Measurements from ENCODE around the gene P2RY1.

Gene P2RY1

GRCh38 chr3:152834776-152835600 lies at the start of gene P2RY1:
Gene P2RY1 (plus strand): TSS chr3:152835131. CDS start chr3:152835783, 652 bp downstream.
- DNase-seq, result peak; percentile 96

- no peak for DNase-seq
These were observed 47.8 kb upstream of the P2RY1 start for GRCh38 chr3:152786977-152787681.

DNA sequence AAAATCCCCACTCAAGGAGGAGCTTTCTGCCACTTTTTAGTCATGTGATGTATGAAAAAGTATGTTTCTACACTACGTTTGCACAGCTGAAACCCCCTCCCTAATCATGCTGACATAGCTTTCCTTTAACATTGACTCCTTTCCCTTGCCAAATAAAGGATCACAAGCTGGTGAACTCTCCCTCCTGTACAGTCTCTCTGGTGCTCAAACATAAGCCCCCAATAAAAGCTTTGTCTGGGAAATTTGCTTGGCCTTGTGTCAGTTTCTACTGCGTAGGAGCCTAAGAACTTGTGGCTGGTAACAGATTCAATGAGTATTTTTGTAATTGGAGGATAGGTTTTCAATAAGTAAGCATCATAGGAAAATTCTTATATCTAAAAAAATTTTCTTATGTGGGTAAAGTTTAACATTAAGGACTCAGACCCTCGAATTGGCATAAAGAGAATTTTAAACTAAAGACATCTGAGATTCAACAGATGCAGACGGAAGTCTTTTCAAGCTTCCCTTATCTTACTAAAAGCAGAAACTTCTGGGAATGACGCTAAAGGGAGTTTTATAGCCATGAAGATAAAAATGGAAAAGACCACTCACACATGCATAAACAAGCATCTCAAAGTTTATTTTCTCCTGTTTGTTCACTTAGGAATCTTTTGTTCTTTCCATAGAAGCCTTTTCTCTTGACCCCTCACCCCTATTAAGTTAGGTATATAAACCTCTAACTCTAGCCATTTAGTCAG lies 44.1 kb upstream of the P2RY1 start:
- DNase-seq, result no peak

- DNase-seq, result no peak
These were observed 41.0 kb upstream of the P2RY1 start for GRCh38 chr3:152793969-152794368.

DNA sequence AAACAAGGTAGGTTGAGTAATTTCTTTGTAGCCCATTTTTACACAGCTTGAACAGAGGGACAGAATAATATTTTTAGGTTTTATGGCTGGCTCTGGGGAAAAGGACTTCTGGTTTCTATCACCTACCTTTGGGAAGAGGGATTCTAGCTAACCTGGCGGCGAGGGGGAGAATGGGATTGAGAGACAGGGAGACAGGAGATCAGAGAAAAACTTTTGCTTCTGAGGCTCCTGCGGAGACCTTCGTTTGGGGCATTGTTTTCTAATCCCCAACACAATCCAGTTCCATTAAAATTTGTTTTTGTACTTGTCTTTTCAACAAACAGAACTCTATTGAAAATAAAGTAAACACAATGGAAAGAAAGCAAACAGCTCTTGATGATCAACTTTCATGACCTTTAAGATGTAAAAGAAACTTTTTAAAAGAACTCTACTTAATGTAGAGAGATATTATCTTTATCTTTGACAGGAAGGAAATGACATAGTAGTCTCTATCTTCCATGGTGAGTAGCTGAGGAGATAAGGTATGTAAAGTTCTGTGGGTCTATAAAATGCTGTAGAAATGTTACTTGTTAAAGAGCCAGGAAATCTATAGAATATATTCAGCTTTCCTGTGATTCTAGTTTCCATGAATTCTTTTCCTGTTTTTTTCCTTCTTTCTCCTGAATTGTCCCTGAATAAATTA lies 37.0 kb upstream of the P2RY1 start:
- no peak for DNase-seq

DNA sequence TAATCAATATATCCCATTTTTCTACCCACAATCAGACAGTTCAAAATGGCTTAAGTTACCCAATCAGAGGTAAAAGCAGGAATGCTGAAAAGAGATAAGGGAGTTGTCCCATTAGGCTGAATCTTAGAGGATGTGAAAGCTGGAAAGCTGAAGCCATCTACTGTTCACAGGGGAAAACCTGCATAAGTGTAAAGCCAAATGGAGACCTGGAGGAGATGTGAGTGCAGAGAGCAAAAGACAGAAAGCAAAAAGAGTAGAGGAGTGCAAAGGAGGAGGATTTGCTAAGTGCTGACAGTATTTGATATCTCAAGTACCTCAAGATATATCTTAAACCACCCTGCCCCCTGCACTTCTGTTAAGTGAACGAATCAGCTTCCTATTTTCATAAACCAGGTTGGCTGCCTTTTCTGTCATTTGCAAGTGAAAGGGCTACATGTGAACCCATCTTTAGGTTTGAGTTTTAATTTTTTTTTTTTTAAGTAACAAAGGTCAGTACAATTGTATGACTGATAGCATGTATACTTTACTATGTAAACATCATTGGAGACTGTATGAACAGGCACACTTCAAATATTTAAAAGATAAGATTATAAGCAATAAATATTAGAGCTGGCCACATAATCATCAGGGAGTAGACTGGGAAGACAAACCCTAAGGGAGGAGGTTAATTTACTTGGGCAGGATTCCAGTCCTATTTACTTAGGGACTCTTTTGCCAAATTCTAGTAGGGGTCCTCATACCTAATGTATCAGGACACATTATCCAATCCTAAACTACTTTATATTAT lies 22.8 kb upstream of the P2RY1 start:
- DNase-seq, result no peak

DNA sequence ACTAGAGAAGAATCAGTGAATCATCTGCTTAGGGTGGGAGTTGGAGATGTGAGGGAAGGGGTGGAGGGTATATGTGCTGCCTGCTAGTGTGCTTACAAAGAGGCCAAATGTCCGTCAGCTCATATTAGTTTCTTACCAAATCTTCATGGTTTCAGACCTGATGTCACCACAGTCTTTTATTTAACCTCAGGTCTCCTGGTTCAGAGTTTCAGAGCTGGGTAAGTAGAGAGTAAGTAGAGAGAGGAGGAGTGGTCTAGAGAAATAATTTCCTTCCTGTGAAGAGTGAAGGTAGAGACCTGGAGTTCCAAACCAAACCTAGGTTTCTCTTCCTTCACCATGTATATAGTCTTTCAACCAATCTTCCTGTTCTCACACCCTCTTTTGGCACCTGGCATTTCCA lies 17.5 kb upstream of the P2RY1 start:
- no peak for DNase-seq

GRCh38 chr3:152818027-152818426 lies 16.9 kb upstream of the P2RY1 start:
- no peak for DNase-seq

DNA sequence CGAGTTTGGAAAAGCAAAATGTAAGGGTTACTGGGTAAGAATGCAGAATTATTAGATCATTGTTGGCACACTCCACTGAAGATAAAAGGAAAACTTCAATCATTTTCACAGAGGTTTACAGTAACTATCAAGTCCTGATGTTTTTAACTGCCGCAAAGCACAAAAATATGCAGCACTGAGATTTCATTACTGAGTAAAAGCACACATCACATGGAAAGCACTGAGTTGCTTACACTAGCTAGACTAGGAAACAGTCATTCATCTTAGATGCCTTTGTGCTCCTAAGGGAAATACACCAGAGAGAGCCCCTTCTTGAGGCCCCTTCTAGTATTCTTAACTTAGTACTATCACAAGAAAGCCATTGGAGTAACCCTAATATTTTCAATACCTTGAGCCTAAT lies 11.8 kb upstream of the P2RY1 start:
- DNase-seq, result no peak

- DNase-seq, result no peak
These were observed 11.2 kb upstream of the P2RY1 start for GRCh38 chr3:152823781-152824180.

- no peak for DNase-seq
These were observed 9.4 kb upstream of the P2RY1 start for GRCh38 chr3:152825566-152825965.

GRCh38 chr3:152826476-152826875 lies 8.5 kb upstream of the P2RY1 start:
- DNase-seq, result no peak

GRCh38 chr3:152827313-152827712 lies 7.6 kb upstream of the P2RY1 start:
- DNase-seq, result no peak

DNA sequence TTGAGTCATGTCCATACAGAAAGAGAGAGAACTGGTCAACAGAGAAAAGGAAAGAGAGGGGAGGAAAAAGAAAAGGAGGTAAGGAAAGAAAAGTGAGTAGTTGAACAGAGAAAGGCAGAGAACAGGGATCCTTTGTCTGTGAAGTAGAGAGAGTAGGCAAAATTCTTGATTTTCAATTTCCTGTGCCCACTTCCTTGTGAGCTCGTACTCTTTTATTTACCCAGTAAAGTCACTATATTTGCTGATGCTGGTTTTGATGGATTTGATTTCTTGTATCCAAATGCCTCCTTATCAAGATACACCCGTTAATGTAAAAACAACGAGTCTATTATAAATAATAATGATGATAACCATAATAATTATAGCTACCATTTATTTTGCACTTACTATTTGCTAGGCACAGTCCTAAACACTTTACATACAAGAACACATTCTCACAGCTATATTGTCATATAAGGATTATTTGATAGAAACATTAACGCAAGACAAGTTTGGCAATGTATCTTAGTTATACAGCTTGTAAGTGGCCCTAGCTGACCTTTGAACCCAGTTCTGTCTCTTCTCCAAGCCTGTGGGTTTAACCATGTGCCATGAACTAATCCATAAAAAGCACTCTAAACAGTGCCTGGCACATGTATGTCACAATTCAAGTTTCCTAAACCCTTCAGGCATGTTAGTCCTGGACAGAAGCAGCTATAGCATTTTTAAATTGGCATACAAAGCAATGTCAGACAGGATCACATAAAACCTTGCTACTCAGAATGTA lies 6.7 kb upstream of the P2RY1 start:
- no peak for DNase-seq

DNA sequence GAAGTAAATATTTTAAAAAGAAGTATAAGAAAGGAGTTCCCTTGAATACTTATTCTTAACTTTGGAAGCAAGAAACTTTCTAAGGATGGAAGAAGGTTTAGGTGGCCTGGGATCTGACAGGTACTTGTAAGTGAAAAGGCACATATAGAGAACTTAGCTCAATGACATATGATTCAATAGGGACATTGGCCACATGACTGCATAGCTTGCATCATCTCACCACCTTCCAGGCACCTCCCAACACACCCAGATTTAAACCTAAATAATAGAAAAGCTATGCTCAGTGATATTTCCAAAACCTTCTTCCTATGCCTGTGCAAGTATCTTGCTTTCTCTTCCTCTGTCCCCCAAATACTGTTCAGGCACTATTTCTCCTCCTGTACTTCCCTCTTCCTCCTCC lies 4.7 kb upstream of the P2RY1 start:
- DNase-seq, result no peak

GRCh38 chr3:152832046-152832445 lies 2.9 kb upstream of the P2RY1 start:
- no peak for DNase-seq

DNA sequence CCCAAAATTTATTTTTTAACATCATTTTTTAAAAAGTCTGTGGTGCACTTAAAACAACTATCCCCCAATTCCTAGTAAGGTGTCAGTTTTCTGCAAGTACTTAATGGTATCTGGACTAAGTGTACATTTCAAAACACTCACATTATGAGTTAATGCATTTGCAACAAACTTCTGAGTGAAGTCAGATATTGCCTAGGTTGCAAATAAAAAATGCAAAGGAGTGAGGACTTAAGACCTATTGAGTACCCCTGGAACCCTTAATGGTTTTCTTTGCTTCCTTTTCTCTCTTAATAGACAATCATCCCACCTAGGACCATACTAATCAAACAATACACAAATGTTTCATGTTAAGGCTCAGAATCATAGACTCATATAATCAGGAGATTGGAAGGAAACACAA lies 1.8 kb upstream of the P2RY1 start:
- no peak for DNase-seq

DNA sequence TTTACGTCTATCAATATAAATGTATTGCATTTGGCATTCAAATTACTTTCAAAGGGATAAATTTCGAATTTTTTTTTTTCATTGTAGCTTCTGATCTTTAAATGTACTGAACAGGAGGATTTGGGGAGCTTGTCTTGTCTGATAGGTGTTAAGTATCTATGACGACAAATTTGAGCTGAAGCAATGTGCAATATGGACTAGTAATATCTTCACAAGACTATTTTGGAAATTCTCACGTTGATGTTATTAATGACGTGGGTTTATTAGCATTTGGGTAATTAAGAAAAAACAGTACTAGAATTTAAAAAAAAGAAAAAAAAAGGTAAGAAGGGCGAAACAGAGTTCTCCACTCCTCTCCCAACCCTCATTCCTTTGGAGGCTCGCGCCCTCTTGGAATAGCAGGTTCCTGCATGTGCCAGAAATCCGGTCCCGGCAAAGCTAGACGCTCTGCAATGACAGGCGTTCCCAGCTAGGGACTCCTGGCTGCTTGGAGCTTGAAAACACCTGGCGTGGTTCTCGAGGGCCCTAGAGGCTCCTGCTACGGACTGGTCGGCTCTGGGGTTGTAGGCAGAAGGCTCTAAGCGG lies 648 bp upstream of the P2RY1 start:
- peak; percentile 96 for DNase-seq

GRCh38 chr3:152835601-152836102 lies 721 bp downstream of the P2RY1 start:
- DNase-seq, result no peak

GRCh38 chr3:152836269-152836668 lies 1.3 kb downstream of the P2RY1 start:
- no peak for DNase-seq

- no peak for DNase-seq
These were observed 4.6 kb downstream of the P2RY1 start for GRCh38 chr3:152839511-152839910.
